ENCODE data around the gene VOPP1. TPM values are rescaled to one million over a fixed set of nuclear protein-coding genes. Genes with fewer than 3 reads are reported as not detected.
A peak's percentile ranks its signal among the peaks of the same experiment; 100 is the strongest.

The VOPP1 gene
- total and polyA plus RNA-seq, 8 donors = 15.1 to 37.3 (median 19.2) TPM

GRCh38 chr7:55531536-55531935, 40.8 kb downstream of the VOPP1 start:
- Histone ChIP-seq H3K4me3 (no peak overlapping the region), H3K4me1 (no peaks in the 10 kb centered on the region), H3K27ac (no peak overlapping the region), H3K36me3 (no peaks in the 10 kb centered on the region), H3K9me3 (no peaks in the 10 kb centered on the region), H3K27me3 (no peaks in the 10 kb centered on the region)
- 97 to 98% methylated on average over 5 of the region's 5 CpGs for whole genome bisulfite sequencing, 2 donors
- no peak for TF ChIP-seq CTCF (IDR thresholded peaks at IDR 0.05)
- no peak for ATAC-seq
- no peak for DNase-seq
- FAIRE-seq = no peak
- intact Hi-C loops (cut with DNase I) = no loop called here

GRCh38 chr7:55527307-55527706, 45.0 kb downstream of the VOPP1 start:
- no peak for TF ChIP-seq CTCF (IDR thresholded peaks at IDR 0.05)
- H3K27me3 ChIP-seq = no peaks in the 10 kb centered on the region
- ATAC-seq (no peak), FAIRE-seq (no peak), DNase-seq (no peak)
- H3K4me3 ChIP-seq = no peak overlapping the region
- WGBS, 2 donors = 59 to 61% methylated on average over 4 of the region's 4 CpGs
- H3K36me3 ChIP-seq = no peaks in the 10 kb centered on the region
- H3K4me1 ChIP-seq = no peaks in the 10 kb centered on the region
- H3K27ac ChIP-seq = no peak overlapping the region
- intact Hi-C loops (cut with DNase I) = no loop called here
- H3K9me3 ChIP-seq = no peaks in the 10 kb centered on the region

DNA sequence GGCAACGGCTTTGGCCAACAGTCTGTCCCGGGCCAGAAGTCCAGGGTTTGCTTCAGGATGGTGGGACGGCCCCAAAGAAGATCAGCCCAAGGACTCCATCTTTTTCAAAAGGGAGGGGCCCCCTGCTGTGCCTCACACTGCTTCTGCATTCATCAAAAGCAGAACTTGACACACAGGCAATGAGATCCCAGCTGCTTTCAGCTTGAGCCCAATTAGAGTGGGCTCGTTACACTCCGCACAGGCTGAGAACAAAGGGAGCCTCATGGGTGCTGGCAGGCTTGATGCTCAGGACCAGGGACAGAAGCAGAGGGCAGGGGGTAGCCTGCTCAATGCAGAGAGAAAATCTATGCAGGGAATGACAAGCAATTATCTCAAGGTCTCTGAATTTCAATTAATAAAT, 45.5 kb downstream of the VOPP1 start:
- FAIRE-seq (no peak), ATAC-seq (peak in 2 of 4 donors; percentile 50 to 68), DNase-seq (no peak)

GRCh38 chr7:55526329-55526728, 46.0 kb downstream of the VOPP1 start:
- Histone ChIP-seq H3K36me3 (no peaks in the 10 kb centered on the region), H3K27ac (no peak overlapping the region), H3K9me3 (no peaks in the 10 kb centered on the region), H3K4me3 (no peak overlapping the region), H3K4me1 (no peaks in the 10 kb centered on the region), H3K27me3 (no peaks in the 10 kb centered on the region)
- FAIRE-seq (no peak), ATAC-seq (peak in 2 of 4 donors; percentile 24 to 55), DNase-seq (no peak)
- no peak for TF ChIP-seq CTCF (IDR thresholded peaks at IDR 0.05)
- intact Hi-C loops (cut with DNase I) = no loop called here
- 85 to 88% methylated on average over 4 of the region's 4 CpGs for WGBS, 2 donors

More for the DNA sequence above, 45.5 kb downstream of the VOPP1 start:
- intact Hi-C loops (cut with DNase I) = no loop called here
- TF ChIP-seq CTCF (IDR thresholded peaks at IDR 0.05) = no peak
- H3K4me1 ChIP-seq = no peaks in the 10 kb centered on the region
- H3K9me3 ChIP-seq = no peaks in the 10 kb centered on the region
- WGBS, 2 donors = 77 to 84% methylated on average over 5 of the region's 5 CpGs
- H3K27me3 ChIP-seq = no peaks in the 10 kb centered on the region
- no peak overlapping the region for H3K27ac ChIP-seq
- no peaks in the 10 kb centered on the region for H3K36me3 ChIP-seq
- no peak overlapping the region for H3K4me3 ChIP-seq

- no peak for FAIRE-seq
- no peaks in the 10 kb centered on the region for H3K4me1 ChIP-seq
- intact Hi-C loops (cut with DNase I) = no loop called here
- H3K9me3 ChIP-seq = no peaks in the 10 kb centered on the region
- no peak for DNase-seq
- H3K27me3 ChIP-seq = no peaks in the 10 kb centered on the region
- TF ChIP-seq CTCF (IDR thresholded peaks at IDR 0.05) = no peak
- WGBS, 2 donors = 89 to 92% methylated on average over 21 of the region's 21 CpGs
- ATAC-seq = no peak
- H3K4me3 ChIP-seq = no peak overlapping the region
- no peaks in the 10 kb centered on the region for H3K36me3 ChIP-seq
- no peak overlapping the region for H3K27ac ChIP-seq
These were observed 47.6 kb downstream of the VOPP1 start for GRCh38 chr7:55524558-55525310.
